ENCODE measurements around the gene VRK2.

VRK2 gene

GRCh38 chr2:58057707-58058530 is 11.3 kb downstream of the VRK2 start:
- TF ChIP-seq CTCF (IDR thresholded peaks at IDR 0.05; ENCODE audit: extremely low read depth, insufficient read depth, missing control alignments), result no peak
- no peak for DNase-seq (ENCODE audit: low spot score)
- in situ Hi-C loops (cut with MboI; ENCODE audit: low pct_unique_long_range_greater_than_20kb, low sequenced_read_pairs, unreplicated experiment), result no loop called here

GRCh38 chr2:58063641-58064040 is 17.0 kb downstream of the VRK2 start:
- TF ChIP-seq CTCF (IDR thresholded peaks at IDR 0.05; ENCODE audit: extremely low read depth, insufficient read depth, missing control alignments), result no peak
- no peak for DNase-seq (ENCODE audit: low spot score)
- in situ Hi-C loops (cut with MboI; ENCODE audit: low pct_unique_long_range_greater_than_20kb, low sequenced_read_pairs, unreplicated experiment), result no loop called here

GRCh38 chr2:58064086-58064485 is 17.5 kb downstream of the VRK2 start:
- DNase-seq (ENCODE audit: low spot score), result no peak
- in situ Hi-C loops (cut with MboI; ENCODE audit: low pct_unique_long_range_greater_than_20kb, low sequenced_read_pairs, unreplicated experiment), result no loop called here
- TF ChIP-seq CTCF (IDR thresholded peaks at IDR 0.05; ENCODE audit: extremely low read depth, insufficient read depth, missing control alignments), result no peak

GRCh38 chr2:58065248-58065647 is 18.6 kb downstream of the VRK2 start:
- DNase-seq (ENCODE audit: low spot score), result no peak
- TF ChIP-seq CTCF (IDR thresholded peaks at IDR 0.05; ENCODE audit: extremely low read depth, insufficient read depth, missing control alignments), result no peak
- in situ Hi-C loops (cut with MboI; ENCODE audit: low pct_unique_long_range_greater_than_20kb, low sequenced_read_pairs, unreplicated experiment), result no loop called here

- in situ Hi-C loops (cut with MboI; ENCODE audit: low pct_unique_long_range_greater_than_20kb, low sequenced_read_pairs, unreplicated experiment), result no loop called here
- TF ChIP-seq CTCF (IDR thresholded peaks at IDR 0.05; ENCODE audit: extremely low read depth, insufficient read depth, missing control alignments), result no peak
These were observed 20.4 kb downstream of the VRK2 start for GRCh38 chr2:58067001-58067400.

GRCh38 chr2:58070765-58071164 is 24.2 kb downstream of the VRK2 start:
- no peak for TF ChIP-seq CTCF (IDR thresholded peaks at IDR 0.05; ENCODE audit: extremely low read depth, insufficient read depth, missing control alignments)
- no peak for DNase-seq (ENCODE audit: low spot score)
- in situ Hi-C loops (cut with MboI; ENCODE audit: low pct_unique_long_range_greater_than_20kb, low sequenced_read_pairs, unreplicated experiment), result no loop called here

More at GRCh38 chr2:58067001-58067400, 20.4 kb downstream of the VRK2 start:
- DNase-seq (ENCODE audit: low spot score), result no peak

All from GM13977 (cell line).